OCI-LY3 (cell line): ENCODE results near the gene JAKMIP1.

ENCODE experiments used
- H2AFZ ChIP-seq: fragments of 200-600, 300-600 bp; shearing (Covaris generic); 2 replicates; pipeline ENCODE4 v1.6.0; 2014; ENCODE audit warnings: antibody characterized with exemption, low read depth, low read length
- H3K27ac ChIP-seq: fragments of 200-600, 300-600 bp; sonication (generic); 2 replicates; pipeline ENCODE4 v1.5.1; 2014; ENCODE audit warnings: mild to moderate bottlenecking, low read length, moderate library complexity, mixed read lengths
- H3K27me3 ChIP-seq: fragments of 200-600, 300-600 bp; sonication (generic); 2 replicates; pipeline ENCODE4 v1.6.1; 2014; ENCODE audit warnings: low read depth, low read length, mixed read lengths
- H3K36me3 ChIP-seq: fragments of 200-600, 300-600 bp; sonication (generic); replicated peaks from 2 replicates; pipeline ENCODE3; 2014; ENCODE audit warnings: low read depth, low read length, mixed read lengths
- H3K4me1 ChIP-seq: fragments of 300-600, 200-600 bp; sonication (generic); 2 replicates; pipeline ENCODE4 v1.6.1; 2014; ENCODE audit warnings: low read length, mixed read lengths
- H3K4me2 ChIP-seq: fragments of 200-600, 300-600 bp; sonication (generic); 2 replicates; pipeline ENCODE4 v1.6.1; 2014; ENCODE audit warnings: low read length, mixed read lengths
- H3K4me3 ChIP-seq: fragments of 300-600, 200-600 bp; sonication (generic); 2 replicates; pipeline ENCODE4 v1.5.1; 2014; ENCODE audit warnings: antibody characterized with exemption, mild to moderate bottlenecking, low read length, moderate library complexity
- H3K79me2 ChIP-seq: fragments of 300-600, 200-600 bp; shearing (Covaris generic); 2 replicates; pipeline ENCODE4 v1.6.1; 2014; ENCODE audit warnings: mild to moderate bottlenecking, low read length, mixed read lengths
- H3K9ac ChIP-seq: fragments of 300-600, 200-600 bp; shearing (Covaris generic); 2 replicates; pipeline ENCODE4 v1.6.0; 2014; ENCODE audit warnings: mild to moderate bottlenecking, low read length, moderate library complexity
- H3K9me3 ChIP-seq: fragments of 200-600, 300-600 bp; shearing (Covaris generic); 2 replicates; pipeline ENCODE4 v1.6.1; 2014; ENCODE audit warnings: low read length, mixed read lengths; ENCODE audit not compliant: insufficient read depth
- H4K20me1 ChIP-seq: fragments of 200-600, 300-600 bp; sonication (generic); 2 replicates; pipeline ENCODE4 v1.6.1; 2016; ENCODE audit warnings: low read length, mixed read lengths; ENCODE audit not compliant: insufficient read depth
- EZH2phosphoT487 ChIP-seq: fragments of 200-600 bp; shearing (Covaris generic); IDR thresholded peaks from 2 replicates; pipeline ENCODE4 v1.6.1; 2018; ENCODE audit warnings: antibody characterized with exemption, mixed run types, low read depth
- TF ChIP-seq, protein P1 (sequence below): fragments of 200-600, 300-600 bp; sonication (generic); IDR thresholded peaks from 2 replicates; pipeline ENCODE4 v1.5.1; 2014; ENCODE audit warnings: antibody characterized with exemption, low read length, low read depth

Gene JAKMIP1

DNA sequence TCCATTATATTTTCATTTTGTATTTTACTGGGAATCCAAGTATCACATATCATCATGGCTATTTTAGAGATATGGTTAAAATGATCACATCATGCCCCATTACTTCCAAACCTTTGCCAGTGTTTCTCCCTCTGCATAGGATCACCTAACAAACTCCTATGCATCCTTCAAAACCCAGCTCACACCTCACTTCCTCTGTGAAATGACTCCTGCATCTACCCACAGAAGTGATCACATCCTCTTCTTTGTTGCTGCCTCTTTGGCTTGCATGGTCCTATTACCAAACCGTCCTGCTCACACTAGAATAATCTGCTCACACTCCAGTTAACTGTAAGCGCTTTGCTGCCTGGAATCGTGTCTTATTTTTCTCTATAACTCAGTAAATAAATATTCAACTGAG lies 107.4 kb downstream of the JAKMIP1 start:
- H4K20me1 ChIP-seq: peaks cover 6% of the 10 kb centered on the region; the same call in 1 of the 2 replicates
- H3K27ac ChIP-seq: no peak overlapping the region
- H2AFZ ChIP-seq: no peak overlapping the region
- no peaks in the 10 kb centered on the region for H3K9me3 ChIP-seq
- no peaks in the 10 kb centered on the region for H3K79me2 ChIP-seq
- H3K9ac ChIP-seq: no peak overlapping the region
- H3K4me3 ChIP-seq: no peak overlapping the region
- no peak for TF ChIP-seq EZH2phosphoT487
- TF ChIP-seq, protein P1, sequence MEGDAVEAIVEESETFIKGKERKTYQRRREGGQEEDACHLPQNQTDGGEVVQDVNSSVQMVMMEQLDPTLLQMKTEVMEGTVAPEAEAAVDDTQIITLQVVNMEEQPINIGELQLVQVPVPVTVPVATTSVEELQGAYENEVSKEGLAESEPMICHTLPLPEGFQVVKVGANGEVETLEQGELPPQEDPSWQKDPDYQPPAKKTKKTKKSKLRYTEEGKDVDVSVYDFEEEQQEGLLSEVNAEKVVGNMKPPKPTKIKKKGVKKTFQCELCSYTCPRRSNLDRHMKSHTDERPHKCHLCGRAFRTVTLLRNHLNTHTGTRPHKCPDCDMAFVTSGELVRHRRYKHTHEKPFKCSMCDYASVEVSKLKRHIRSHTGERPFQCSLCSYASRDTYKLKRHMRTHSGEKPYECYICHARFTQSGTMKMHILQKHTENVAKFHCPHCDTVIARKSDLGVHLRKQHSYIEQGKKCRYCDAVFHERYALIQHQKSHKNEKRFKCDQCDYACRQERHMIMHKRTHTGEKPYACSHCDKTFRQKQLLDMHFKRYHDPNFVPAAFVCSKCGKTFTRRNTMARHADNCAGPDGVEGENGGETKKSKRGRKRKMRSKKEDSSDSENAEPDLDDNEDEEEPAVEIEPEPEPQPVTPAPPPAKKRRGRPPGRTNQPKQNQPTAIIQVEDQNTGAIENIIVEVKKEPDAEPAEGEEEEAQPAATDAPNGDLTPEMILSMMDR: no peak
- H3K36me3 ChIP-seq: no peaks in the 10 kb centered on the region
- no peak overlapping the region for H3K4me2 ChIP-seq
- H3K4me1 ChIP-seq: peaks cover 9% of the 10 kb centered on the region
- H3K27me3 ChIP-seq: peaks cover under 1% of the 10 kb centered on the region; the same call in 1 of the 2 replicates

DNA sequence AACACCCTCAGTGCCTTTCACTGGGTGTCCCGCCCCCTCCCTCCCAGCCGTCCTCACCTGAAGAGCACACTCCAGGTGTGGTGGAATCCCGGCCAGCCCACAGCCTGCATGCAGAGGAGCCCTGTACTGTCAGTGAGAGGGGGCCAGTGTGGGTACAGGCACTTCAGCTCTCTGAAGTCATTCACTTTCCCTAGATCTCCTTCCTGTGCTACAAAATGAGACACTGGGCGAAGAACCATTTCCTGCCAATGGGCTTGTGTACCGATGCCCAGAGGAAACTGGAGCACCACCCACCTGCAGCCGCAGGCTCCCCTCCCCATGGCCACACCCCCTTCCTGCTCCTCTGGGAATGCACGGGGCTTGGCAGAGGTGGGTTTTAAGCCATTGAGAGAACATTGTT lies 108.2 kb downstream of the JAKMIP1 start:
- no peaks in the 10 kb centered on the region for H3K9me3 ChIP-seq
- no peak overlapping the region for H3K4me3 ChIP-seq
- H3K4me1 ChIP-seq: peaks cover 9% of the 10 kb centered on the region
- no peak for TF ChIP-seq EZH2phosphoT487
- TF ChIP-seq, protein P1: no peak
- no peaks in the 10 kb centered on the region for H3K79me2 ChIP-seq
- peaks cover 6% of the 10 kb centered on the region; the same call in 1 of the 2 replicates for H4K20me1 ChIP-seq
- no peak overlapping the region for H2AFZ ChIP-seq
- peaks cover 7% of the 10 kb centered on the region; the same call in 1 of the 2 replicates for H3K27me3 ChIP-seq
- H3K36me3 ChIP-seq: no peaks in the 10 kb centered on the region
- no peak overlapping the region for H3K27ac ChIP-seq
- H3K4me2 ChIP-seq: no peak overlapping the region
- no peak overlapping the region for H3K9ac ChIP-seq

DNA sequence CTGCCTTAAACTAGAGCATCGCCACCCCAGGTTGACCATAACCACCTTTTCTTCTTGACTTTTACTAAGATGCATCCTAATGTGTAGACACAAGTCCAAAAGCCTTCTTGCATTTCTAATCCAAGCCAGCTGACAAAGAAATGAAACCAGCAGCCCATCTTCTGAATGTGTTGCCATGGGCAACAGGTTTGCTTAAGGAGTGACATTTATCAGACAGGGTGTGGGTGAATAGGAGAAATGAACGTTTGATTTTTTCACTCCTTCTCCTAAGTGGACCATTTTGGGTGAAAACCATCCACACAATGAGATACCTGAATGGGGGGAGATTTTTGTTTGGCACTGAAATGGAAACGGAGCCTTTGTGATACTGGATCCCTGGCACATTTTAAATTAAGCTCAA lies 109.4 kb downstream of the JAKMIP1 start:
- Histone ChIP-seq H3K4me2 (no peak overlapping the region), H3K79me2 (no peaks in the 10 kb centered on the region), H3K27me3 (peaks cover 7% of the 10 kb centered on the region; the same call in 1 of the 2 replicates), H2AFZ (no peak overlapping the region), H3K4me3 (no peak overlapping the region), H3K27ac (no peak overlapping the region), H3K9me3 (no peaks in the 10 kb centered on the region), H3K36me3 (no peaks in the 10 kb centered on the region), H3K4me1 (peaks cover 9% of the 10 kb centered on the region), H4K20me1 (peaks cover 6% of the 10 kb centered on the region; the same call in 1 of the 2 replicates), H3K9ac (no peak overlapping the region)
- TF ChIP-seq, protein P1: no peak
- no peak for TF ChIP-seq EZH2phosphoT487

DNA sequence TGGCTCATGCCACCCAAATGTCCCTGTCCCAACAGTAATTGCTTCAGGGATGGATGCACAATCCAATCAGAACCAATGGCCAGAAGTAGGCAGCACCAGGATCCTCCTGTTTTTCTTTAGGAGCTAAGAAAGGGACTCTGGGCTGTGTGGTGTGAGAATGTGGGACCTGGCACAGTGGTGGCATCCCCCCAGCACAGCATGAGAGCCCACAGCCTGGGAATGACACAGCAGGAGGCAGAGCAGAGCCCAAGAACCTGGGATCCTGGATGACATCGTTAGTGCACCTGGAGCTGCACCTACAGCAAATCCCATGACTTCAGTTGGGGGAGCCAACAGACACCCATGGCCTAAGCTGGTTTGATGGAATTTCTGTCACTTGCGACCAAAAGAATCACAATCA lies 111.4 kb downstream of the JAKMIP1 start:
- Histone ChIP-seq H3K79me2 (no peaks in the 10 kb centered on the region), H4K20me1 (peaks cover 6% of the 10 kb centered on the region; the same call in 1 of the 2 replicates), H3K4me3 (no peak overlapping the region), H3K4me1 (peaks cover 9% of the 10 kb centered on the region), H3K27me3 (peaks cover 7% of the 10 kb centered on the region; the same call in 1 of the 2 replicates), H3K4me2 (no peak overlapping the region), H2AFZ (no peak overlapping the region), H3K36me3 (no peaks in the 10 kb centered on the region), H3K27ac (no peak overlapping the region), H3K9me3 (no peaks in the 10 kb centered on the region), H3K9ac (no peak overlapping the region)
- TF ChIP-seq EZH2phosphoT487: no peak
- TF ChIP-seq, protein P1: no peak
